ENCODE results near the gene COL4A1.

Gene COL4A1

DNA sequence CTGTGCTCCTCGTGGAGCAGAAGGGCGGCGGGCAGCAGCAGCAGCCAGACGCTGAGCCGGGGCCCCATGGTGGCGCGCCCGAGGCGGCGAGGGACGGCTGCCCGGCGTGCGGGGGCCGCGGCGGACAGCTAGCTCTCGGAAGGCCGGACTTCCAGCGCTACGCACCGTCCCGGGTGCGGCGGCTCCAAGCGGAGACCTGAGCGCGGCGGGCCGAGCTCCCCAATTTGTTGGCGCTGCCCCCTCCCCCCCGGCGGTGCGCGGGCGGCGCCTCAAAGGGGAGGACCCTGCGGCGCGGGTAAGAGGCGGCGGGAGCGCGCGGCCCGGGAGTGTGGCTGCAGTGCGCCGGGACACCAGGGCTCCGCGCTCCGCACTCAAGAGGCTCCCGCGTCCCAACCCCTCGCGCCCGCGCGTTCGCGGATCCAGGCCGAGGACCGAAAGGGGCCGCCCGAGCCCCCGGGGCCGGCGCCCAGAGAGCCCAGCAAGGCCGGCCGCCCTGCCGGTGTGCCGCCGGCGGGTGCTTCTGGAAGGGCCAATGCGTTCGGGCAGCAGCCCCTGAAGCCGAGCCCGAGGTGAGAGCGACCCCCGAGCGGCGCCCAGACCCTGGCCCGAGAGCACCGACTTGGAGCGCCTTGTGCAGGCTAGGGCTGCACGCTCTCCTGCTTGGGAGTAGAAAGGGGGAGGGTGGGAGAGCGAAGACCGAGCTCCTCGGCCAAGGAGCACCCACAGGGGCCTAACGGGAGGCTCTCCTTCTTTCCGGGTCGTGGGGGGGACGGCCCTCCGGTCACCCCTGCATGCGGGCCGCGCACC, at the start of gene COL4A1, which contains the start of gene COL4A2:
TSS of gene COL4A1 (minus strand) at position 198 of the 807 bp plus-strand sequence. CDS start at position 68, 130 bp downstream.
TSS of gene COL4A2 (plus strand) at position 325 of the 807 bp plus-strand sequence. CDS start 620 bp downstream, outside the sequence.
- no peak for DNase-seq (ENCODE audit: low read depth)

DNA sequence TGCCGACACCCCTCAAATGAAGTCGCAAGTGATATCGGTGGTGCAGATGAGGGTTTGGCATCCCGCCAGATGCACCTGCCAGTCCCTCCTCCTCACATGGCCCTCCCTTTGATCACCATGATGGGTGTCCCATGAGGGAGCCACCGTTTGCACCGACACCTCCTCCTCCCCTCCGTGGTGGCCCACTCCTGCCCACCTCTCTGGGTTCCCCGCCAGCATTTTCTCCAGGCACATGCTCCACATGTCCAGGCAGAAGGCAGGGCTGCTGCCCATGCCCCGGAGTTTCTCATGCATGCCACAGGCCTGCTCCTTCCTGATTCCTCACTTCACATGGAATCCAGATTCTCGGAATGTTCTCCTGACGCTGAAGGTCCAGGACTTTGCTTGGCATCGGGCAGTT, 49.4 kb upstream of the COL4A1 start:
- no peak for DNase-seq (ENCODE audit: low read depth)

DNA sequence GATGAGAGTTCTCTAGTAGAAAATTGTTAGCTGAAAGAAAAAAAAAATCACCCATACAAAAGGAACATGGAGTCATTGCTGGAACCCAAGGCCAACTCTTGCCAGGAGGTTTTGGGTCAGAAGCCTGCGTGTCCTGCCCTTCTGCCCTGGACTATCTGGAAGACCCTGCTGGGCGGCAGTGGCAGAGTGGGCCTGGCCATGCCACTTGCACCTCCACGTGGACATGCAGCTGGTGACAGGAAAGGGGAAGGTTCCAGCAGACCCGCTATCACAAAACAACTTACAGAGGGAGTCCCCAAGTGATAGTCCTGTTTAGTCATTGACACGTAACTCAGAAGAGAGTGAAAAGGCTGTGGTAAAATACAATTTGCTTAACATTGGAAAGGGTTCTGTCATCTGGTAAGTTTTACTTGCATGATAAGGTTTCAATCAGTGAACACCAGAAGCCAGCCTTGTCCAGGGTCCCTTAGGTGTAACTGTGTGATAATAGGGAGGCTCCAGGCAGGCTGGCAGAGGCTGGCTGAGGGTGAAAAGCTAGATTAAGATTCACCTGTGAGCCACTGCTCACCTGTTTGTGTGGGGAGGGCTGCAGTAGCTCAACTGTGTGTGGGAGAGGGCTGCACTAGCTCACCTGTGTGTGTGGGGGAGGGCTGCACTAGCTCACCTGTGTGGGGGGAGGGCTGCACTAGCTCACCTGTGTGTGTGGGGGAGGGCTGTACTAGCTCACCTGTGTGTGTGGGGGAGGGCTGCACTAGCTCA, 47.9 kb upstream of the COL4A1 start:
- DNase-seq (ENCODE audit: low read depth): no peak

DNA sequence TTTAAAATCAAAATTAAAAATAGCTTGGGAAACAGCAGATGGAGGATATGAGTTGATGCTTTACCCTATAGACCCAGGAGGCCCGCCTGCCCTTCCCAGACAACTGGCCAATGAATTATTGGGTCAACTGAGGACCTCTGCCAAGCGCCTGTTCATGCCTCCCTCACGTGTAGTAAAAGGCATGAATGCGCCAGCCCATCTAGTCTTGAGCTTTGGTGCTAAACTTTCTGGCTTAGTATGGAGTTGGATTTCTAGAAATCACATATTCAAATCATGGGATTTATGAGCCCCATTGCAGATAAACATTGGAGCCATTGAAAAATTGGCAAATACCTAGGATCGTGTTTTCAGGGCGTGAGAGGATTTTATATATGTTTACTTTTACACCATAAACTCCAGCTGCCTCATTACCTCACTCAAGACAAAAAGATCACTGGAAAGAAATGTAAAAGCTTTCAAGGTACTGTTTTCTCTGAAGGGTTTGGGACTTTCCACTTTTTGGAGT, 47.2 kb upstream of the COL4A1 start:
- no peak for DNase-seq (ENCODE audit: low read depth)

DNA sequence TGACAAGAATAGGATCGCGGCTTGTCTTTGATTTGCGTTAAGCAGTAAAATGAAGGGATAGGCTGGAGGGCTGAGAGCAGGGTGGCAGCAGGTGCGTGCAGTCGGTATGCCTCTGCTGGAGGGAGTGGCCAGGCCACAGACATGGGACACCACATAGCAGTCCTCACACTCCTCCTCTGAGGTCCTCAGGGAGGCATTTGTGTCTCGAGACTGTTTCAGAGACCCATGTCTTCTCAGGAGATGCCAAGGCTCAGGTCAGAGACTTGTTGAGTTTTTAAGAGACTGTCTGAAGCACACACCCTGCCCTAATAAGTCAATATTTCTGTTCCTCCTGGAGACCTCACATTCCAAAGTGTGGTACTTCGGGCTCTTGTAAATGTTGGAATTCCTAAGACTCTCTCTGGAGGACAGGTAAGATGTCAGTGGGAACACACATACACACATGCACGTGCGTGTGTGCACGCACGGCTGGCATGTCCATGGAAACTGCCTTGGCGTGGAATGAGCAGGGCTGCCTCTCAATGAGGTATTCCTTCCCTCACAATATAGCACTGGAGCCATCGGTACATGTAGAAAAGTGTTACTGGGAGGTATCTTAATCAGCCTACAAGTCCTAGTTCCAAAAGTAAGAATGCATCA, 46.5 kb upstream of the COL4A1 start:
- no peak for DNase-seq (ENCODE audit: low read depth)

DNA sequence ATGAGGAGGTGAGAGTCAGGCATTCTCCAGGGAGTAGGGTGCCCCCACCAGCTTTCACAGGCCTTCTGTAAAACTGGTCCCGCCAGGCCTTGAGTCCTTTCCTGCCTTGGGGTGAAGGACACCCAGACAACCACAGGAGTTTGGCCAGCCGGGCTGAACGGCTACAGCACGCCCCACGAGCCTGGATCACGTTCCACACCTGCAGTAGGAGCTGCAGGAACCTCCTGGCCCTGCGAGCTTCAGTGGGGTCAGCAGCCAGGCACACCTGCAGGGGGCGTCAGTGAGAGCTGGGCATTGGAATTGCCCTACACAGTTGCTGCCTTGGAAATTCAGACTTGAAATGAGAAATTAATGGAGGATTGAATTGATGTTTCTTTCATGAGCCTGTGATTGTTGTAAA, 45.8 kb upstream of the COL4A1 start:
- no peak for DNase-seq (ENCODE audit: low read depth)

DNA sequence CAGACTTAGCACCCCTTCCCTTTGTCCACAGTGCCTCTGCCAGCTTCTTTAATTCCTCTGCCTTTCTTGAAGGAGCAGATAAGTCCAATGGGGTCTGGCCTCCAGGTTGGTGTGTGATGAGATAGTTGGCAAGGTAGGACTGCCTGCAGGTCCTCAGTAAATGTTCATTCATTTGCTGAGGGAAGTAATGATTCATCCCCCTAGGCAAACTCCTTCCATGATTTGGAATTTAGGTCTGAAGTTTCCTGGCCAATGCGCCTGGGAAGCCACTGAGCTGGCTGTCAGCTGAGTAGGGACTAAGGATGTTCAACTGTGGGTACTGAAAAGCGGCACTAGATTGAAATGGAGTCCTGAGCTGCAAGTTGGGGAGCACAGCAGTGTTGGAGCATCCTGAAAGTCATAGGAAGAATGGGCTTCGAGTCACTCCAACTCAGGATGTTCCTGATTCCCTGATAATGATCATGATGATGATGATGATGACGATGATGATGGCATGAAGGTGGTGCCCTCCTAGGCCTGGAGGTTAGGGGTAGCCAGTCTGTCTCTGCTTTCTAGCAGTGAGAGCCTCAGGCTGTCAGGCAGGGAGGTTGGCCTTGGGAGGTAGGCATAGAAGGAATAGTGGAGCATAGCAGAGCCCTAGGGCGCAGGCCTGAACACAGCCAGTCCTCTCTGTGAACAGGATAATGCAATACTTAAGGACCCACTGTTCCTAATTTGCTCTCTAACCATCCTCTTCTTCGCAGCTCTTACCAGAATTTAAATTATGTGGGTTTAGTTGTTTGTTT, 44.9 kb upstream of the COL4A1 start:
- no peak for DNase-seq (ENCODE audit: low read depth)

DNA sequence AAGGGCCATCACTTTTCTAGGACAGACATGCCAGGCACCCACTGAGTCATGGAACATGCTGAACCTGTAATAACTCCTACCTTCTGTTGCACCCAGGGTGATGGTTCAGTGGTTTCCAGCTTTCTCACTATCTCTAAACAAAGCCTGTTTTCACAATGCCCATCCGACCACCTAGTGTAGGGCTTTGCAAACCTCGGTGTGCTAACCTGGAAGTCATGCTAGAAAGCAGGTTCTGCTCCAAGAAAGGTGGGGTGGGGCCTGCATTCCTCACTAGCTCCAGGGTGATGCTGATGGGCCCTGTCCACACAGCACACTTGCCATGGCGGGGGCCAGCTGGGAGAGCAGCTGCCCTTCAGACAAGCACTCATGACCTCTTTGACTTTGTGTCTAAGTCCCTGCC, 43.6 kb upstream of the COL4A1 start:
- no peak for DNase-seq (ENCODE audit: low read depth)

DNA sequence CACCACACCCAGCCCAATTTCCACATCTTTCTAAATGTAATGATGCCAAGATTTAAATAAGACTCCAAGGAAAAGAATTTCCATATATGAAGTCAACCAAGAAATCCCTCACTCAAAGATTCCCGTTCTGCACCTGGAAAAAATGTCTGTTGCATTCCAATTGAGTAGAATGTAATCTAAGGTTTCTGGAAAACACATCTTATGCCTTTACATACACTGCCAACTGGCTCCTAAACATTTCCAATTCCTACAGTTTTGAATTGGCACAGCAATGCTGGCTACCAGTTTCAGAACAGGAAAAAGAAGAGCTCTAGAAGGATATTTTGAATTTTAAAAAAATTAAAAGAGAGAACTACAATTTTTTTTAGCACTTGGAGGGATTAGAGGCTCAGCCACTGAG, 43.1 kb upstream of the COL4A1 start:
- DNase-seq (ENCODE audit: low read depth): no peak

DNA sequence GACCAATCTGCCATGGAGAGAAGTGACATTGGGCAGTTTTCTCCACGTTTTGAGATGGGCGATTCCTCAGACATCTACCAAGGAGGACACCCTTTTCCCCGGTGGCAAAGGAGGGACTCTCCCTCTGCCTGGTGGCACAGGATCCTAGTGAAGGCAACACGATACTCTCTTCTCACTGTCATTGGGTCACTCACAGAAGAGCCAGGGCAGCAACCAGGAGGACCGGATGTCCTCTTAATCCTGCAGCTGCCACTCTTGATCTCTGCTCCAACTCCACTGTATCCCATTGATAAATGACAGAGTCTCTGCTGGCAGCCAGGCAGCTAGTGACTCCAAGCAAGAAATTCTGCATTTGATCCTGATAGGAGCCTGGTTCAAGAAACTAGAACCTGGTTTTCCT, 42.3 kb upstream of the COL4A1 start:
- no peak for DNase-seq (ENCODE audit: low read depth)

DNA sequence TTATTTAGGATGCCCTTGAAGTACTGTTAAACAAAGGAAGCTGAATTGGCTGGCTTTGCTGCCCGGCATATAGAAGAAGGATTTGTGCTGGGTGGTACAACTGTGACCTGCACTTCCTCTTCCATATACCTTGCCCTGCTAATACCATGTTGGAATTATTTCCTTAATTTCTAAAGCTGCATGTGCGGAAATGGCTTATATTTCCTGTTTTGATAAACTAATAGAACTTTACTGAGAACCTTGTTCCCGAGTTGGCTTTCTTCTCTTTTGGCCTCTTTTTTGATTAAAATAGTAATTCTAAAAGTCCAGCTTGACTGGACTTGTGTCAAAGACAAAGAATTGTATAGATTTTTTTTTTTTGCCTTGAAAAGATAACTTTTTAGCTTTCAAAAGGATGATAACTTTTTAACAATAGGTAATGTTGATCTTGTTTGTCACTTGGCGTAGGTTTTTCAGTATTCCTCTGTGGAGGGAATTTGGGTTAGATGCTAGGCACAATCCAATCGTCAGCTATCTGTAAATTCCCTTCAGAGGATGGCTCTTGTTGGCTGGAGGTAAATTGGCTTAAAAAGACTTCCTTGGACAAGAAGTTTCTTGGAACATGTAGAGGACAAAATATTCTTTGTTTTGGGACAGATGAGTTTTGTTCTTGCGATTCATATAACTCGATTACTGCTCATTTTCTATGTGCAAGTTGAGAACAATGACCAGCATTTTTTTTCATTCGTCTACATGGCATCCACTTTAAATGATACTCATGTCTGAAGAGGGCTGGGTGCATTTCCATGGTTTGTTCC, 41.5 kb upstream of the COL4A1 start:
- DNase-seq (ENCODE audit: low read depth): no peak

DNA sequence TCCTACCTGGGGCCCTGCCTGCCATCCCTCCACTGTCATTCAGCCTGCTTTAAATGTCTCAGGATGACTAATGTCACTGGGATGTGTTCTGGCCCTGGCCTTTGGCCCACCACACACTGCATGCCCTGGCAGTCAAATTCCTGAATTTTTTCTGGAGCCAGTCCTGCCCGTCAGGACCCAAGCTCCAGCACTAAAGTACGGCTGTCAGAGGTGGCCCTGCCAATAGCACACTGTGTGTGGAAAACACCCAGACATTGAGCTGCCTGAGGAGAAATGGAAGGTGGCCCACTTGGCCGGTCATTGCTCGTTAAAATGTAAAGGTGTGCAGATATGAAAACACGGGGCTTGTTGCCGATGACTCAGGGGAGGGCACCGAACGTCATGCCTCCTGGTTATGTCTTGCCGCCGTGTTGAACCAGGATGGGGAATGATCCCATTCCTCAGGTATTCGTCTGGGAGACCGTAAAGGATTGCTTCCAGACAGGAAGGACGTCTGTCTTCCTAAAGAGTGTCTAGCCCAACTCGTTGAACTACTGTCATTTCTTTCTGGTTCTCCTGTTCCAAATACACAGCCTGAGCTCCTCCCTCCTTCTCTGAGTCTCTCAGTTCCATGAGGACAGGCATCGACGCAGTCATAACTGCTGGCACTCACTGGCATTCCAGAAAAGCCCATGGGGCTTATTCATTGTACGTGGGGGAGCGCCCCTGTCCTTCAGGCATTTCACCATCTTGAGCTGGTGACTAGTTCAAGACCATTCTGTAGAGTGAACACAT, 40.8 kb upstream of the COL4A1 start:
- peak; percentile 71 for DNase-seq (ENCODE audit: low read depth)

DNA sequence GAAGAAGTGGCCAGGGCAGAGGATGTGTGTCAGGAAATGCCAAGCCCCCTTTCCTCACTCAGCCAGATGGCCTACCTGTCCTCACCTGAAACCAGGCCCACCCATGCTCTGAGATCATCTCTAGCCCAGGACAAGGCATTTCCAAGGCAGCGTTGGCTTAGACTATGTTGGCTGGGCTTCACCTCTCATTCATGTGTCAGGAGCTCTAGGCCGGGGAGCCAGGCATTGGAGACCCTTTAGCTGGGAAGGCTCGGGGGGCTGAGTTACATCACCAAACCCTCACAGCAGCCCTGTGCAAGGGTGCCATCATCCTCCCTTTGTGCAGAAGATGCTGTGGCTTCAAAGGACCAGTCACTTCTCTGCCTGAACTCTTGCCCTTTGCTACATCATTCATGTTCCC, 40.1 kb upstream of the COL4A1 start:
- DNase-seq (ENCODE audit: low read depth): no peak

DNA sequence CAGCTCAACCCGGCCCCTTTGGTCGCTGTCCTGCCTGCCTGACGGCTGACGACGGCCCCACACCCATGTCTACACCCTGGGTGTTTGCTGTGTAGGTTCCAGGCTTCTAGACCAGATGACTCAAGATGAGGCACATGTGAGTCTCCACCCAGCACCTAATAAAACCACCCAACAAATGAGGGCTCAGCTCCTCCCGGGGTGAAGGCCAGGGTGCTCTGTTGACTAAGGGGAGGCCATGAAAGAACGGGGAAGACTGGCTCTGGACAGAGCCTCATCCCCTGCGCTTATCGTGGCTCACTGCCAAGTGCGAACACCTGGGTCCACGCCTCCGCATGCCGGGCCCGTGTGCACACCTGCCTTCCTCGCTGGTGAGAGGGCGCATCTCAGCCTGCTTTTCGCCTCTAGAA, 39.7 kb upstream of the COL4A1 start:
- no peak for DNase-seq (ENCODE audit: low read depth)

DNA sequence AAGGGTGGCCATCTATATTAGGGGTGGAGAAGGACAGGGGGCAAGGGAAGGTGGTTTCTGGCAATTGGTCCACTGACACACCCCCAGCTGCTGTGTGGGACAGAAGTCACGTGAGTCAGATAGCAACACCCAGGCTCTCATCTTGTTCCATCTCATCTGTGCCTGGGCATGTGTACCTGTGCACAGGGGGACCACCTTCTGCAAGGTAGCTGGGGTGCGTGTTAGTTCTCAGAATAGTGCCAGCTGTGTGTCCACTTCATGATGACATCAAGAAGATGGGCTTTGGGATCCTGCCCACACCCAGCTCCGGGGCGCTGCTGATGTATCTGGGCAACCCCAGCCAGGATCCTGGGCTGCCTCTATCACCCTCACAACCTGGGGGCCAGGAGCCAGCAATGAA, 38.7 kb upstream of the COL4A1 start:
- no peak for DNase-seq (ENCODE audit: low read depth)

DNA sequence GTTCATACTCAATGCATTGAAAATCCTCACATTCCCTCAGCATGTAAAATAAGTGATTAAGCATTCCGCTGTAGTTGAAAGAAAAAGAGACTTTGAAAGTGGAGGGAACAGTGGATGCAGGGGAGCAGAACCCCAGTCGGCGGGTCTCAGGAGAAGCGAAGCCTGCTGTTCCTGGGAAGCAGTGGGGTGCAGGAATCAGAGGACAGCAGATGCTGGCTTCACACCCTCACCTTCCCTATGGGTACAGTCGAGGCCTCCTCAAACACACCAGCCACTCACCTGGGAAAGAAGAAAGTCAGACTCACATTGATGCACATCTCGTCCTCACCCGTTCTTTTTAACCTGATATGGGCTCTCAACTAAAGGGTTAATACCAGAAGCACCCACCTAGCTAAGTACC, 38.3 kb upstream of the COL4A1 start:
- DNase-seq (ENCODE audit: low read depth): no peak

DNA sequence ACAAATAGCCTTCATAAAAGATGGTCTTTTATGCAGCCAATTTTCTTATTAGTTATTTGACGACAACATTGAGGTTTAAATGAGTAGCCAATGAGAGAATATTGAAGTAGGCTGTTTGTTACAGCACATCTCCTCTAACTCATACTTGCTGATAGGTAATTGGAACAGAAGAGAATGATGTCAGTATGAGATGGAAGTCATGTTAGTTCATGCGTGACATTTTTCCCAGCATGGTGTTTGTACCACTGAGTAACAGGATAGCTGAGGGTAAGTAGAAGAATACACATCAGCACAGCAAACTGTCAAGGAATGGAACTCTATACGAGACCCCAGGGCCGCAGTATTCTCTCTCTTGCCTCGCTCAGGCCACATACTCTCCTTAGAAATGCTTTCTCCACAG, 37.4 kb upstream of the COL4A1 start:
- DNase-seq (ENCODE audit: low read depth): no peak

DNA sequence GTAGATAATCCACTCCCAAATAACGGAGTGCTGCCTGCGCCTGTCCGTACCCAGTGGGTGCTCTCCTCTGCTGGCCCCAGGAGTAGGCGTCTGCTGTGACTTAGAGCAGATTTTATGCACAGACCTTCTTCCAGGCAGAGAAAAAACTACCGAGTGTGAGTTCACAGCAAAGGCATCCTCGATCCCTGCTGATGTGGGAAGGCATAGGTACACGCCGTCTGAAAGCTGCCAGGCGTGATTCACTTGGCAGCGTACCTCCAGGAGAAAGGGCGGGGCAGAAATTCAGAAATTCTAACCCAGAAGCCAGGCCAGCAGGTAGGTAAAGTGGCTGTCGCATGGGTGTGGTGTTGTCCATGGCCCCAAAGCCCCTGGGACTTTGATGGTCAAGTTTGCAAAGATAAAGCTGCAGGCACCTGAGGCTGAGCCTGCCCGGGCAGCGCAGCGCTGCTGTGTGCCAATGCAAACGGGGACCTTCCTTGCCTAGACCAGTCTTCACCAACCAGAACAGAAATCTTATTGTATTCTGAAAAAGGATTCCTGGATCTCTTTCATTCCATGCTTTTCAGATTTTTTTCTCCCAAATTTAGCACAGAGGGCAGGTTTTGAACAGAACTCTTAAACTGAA, 36.4 kb upstream of the COL4A1 start:
- no peak for DNase-seq (ENCODE audit: low read depth)

DNA sequence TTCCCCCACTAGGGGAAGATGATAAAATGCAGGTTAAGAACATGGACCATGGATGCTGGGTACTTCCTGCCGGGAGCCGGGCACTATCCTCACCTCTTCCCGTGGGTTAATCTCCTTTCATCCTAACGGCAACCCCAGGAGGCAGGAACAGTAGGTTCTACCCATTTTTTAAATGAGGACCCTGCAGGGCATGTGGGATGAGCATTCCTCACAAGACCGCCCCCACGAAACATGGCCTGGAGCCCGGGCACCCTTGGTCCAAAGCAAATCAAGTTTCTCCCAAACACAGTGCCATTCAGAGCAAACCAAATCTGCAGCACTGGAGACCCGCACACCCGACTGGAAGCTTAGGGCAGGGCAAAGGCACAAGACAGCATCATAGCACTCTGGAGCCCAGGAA, 35.5 kb upstream of the COL4A1 start:
- DNase-seq (ENCODE audit: low read depth): no peak
